OCI-LY1 (cell line): Measurements from ENCODE around the gene GNG4.

Experiments used
- H2AFZ ChIP-seq: fragments of 200-600 bp; sonication (generic), shearing (Covaris generic); 2 replicates; pipeline ENCODE4 v1.6.0; 2014; ENCODE audit warnings: antibody characterized with exemption, mild to moderate bottlenecking, low read length
- H3F3A ChIP-seq: fragments of 200-600 bp; sonication (generic), shearing (Covaris generic); 2 replicates; pipeline ENCODE4 v1.6.0; 2014; ENCODE audit warnings: mild to moderate bottlenecking, antibody characterized with exemption, low read length, moderate library complexity; ENCODE audit not compliant: insufficient read depth
- H3K27ac ChIP-seq: fragments of 200-600 bp; sonication (generic); 2 replicates; pipeline ENCODE4 v1.5.1; 2014; ENCODE audit warnings: low read length, mixed run types, mild to moderate bottlenecking, low read depth; ENCODE audit not compliant: poor library complexity, severe bottlenecking
- H3K27me3 ChIP-seq: fragments of 200-600 bp; sonication (generic); 2 replicates; pipeline ENCODE4 v1.6.0; 2014; ENCODE audit warnings: antibody characterized with exemption, mild to moderate bottlenecking, low read length, moderate library complexity; ENCODE audit not compliant: insufficient read depth
- H3K36me3 ChIP-seq: fragments of 200-600 bp; sonication (generic); 2 replicates; pipeline ENCODE4 v1.6.1; 2014; ENCODE audit warnings: mild to moderate bottlenecking, antibody characterized with exemption, low read length, moderate library complexity, mixed read lengths; ENCODE audit not compliant: insufficient read depth
- H3K4me1 ChIP-seq: fragments of 200-600 bp; sonication (generic); 2 replicates; pipeline ENCODE4 v1.5.1; 2014; ENCODE audit warnings: mild to moderate bottlenecking, low read length, moderate library complexity; ENCODE audit not compliant: insufficient read depth, severe bottlenecking
- H3K4me2 ChIP-seq: fragments of 200-600 bp; sonication (generic), shearing (Covaris generic); 2 replicates; pipeline ENCODE4 v1.6.1; 2014; ENCODE audit warnings: low read length
- H3K4me3 ChIP-seq: fragments of 200-600 bp; sonication (generic); 2 replicates; pipeline ENCODE4 v1.5.1; 2014; ENCODE audit warnings: low read length, low read depth, mild to moderate bottlenecking, mixed read lengths; ENCODE audit not compliant: poor library complexity, severe bottlenecking
- H3K79me2 ChIP-seq: fragments of 200-600 bp; shearing (Covaris generic); 2 replicates; pipeline ENCODE4 v1.6.1; 2016; ENCODE audit warnings: mixed run types, low read length, mixed read lengths; ENCODE audit not compliant: insufficient read depth
- H3K9ac ChIP-seq: fragments of 200-600 bp; sonication (generic), shearing (Covaris generic); 2 replicates; pipeline ENCODE4 v1.6.1; 2014; ENCODE audit warnings: mild to moderate bottlenecking, low read length, mixed read lengths
- H3K9me2 ChIP-seq: fragments of 200-600 bp; sonication (generic), shearing (Covaris generic); 2 replicates; pipeline ENCODE4 v1.6.1; 2014; ENCODE audit warnings: low read depth, mild to moderate bottlenecking, low read length, mixed read lengths
- H3K9me3 ChIP-seq: fragments of 200-600 bp; shearing (Covaris generic); 2 replicates; pipeline ENCODE4 v1.6.1; 2014; ENCODE audit warnings: low read length, mixed read lengths
- H4K20me1 ChIP-seq: fragments of 200-600 bp; sonication (generic), shearing (Covaris generic); 2 replicates; pipeline ENCODE4 v1.6.0; 2016; ENCODE audit warnings: mild to moderate bottlenecking, low read length; ENCODE audit not compliant: insufficient read depth
- EZH2 ChIP-seq: fragments of 200-600 bp; sonication (generic), shearing (Covaris generic); IDR thresholded peaks from 2 replicates; pipeline ENCODE4 v1.8.0; 2017; ENCODE audit warnings: borderline replicate concordance, mixed run types, mild to moderate bottlenecking, antibody characterized with exemption, low read length, moderate library complexity, mixed read lengths
- TF ChIP-seq, protein P1 (sequence below): fragments of 200-600 bp; sonication (generic), shearing (Covaris generic); IDR thresholded peaks from 2 replicates; pipeline ENCODE4 v1.5.1; 2017; ENCODE audit warnings: mild to moderate bottlenecking, antibody characterized with exemption, low read length, moderate library complexity, mixed read lengths

Gene GNG4

GRCh38 chr1:235644693-235645305, 4.8 kb downstream of the GNG4 start:
- H3K9ac ChIP-seq, result no peak overlapping the region
- no peak for TF ChIP-seq EZH2
- H2AFZ ChIP-seq, result no peak overlapping the region
- H3K9me2 ChIP-seq, result no peaks in the 10 kb centered on the region
- H3K27ac ChIP-seq, result no peak overlapping the region
- H3K4me2 ChIP-seq, result no peak overlapping the region
- H3K27me3 ChIP-seq, result no peaks in the 10 kb centered on the region
- H3K4me3 ChIP-seq, result no peak overlapping the region
- H3F3A ChIP-seq, result no peaks in the 10 kb centered on the region
- H3K4me1 ChIP-seq, result peaks cover 15% of the 10 kb centered on the region
- no peaks in the 10 kb centered on the region for H3K79me2 ChIP-seq
- H3K9me3 ChIP-seq, result no peaks in the 10 kb centered on the region
- H4K20me1 ChIP-seq, result no peaks in the 10 kb centered on the region
- H3K36me3 ChIP-seq, result no peaks in the 10 kb centered on the region

- Histone ChIP-seq H3K27ac (no peak overlapping the region), H3K9me3 (no peaks in the 10 kb centered on the region), H3K79me2 (no peaks in the 10 kb centered on the region), H3F3A (no peaks in the 10 kb centered on the region), H3K36me3 (no peaks in the 10 kb centered on the region), H4K20me1 (no peaks in the 10 kb centered on the region), H2AFZ (no peak overlapping the region), H3K4me2 (no peak overlapping the region), H3K9ac (no peak overlapping the region), H3K9me2 (no peaks in the 10 kb centered on the region), H3K4me3 (no peak overlapping the region), H3K27me3 (no peaks in the 10 kb centered on the region), H3K4me1 (peaks cover 15% of the 10 kb centered on the region)
- TF ChIP-seq, protein P1, sequence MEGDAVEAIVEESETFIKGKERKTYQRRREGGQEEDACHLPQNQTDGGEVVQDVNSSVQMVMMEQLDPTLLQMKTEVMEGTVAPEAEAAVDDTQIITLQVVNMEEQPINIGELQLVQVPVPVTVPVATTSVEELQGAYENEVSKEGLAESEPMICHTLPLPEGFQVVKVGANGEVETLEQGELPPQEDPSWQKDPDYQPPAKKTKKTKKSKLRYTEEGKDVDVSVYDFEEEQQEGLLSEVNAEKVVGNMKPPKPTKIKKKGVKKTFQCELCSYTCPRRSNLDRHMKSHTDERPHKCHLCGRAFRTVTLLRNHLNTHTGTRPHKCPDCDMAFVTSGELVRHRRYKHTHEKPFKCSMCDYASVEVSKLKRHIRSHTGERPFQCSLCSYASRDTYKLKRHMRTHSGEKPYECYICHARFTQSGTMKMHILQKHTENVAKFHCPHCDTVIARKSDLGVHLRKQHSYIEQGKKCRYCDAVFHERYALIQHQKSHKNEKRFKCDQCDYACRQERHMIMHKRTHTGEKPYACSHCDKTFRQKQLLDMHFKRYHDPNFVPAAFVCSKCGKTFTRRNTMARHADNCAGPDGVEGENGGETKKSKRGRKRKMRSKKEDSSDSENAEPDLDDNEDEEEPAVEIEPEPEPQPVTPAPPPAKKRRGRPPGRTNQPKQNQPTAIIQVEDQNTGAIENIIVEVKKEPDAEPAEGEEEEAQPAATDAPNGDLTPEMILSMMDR, result no peak
- TF ChIP-seq EZH2, result no peak
Measured at GRCh38 chr1:235643837-235644692, 5.5 kb downstream of the GNG4 start.

DNA sequence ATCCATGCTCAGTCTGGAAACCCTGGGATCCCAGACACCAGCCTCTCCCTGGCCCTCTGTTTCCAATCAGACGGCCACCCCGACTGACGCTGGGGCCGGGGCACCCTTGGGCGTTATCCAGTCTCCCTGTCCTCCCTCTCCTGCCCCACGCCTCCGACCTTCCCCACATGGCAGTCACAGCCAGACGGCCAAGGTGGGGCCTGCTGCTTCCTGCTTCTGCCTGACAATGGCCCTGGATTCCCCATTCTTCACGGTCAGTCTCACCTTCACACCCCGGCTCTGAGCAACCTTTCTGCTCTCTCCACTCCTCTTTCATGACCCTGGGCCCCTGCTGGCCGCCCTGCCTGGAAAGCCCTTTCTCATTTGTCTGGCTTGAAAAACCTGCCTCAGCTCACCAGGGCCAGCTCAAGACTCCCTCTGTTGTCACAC, 6.6 kb downstream of the GNG4 start:
- Histone ChIP-seq H3K4me3 (no peak overlapping the region), H3K27ac (no peak overlapping the region), H3K79me2 (no peaks in the 10 kb centered on the region), H3K36me3 (no peaks in the 10 kb centered on the region), H3K4me2 (no peak overlapping the region; the same call in 1 of the 2 replicates), H3K9me2 (no peaks in the 10 kb centered on the region), H3K9me3 (no peaks in the 10 kb centered on the region), H3K27me3 (no peaks in the 10 kb centered on the region), H4K20me1 (no peaks in the 10 kb centered on the region), H3K9ac (no peak overlapping the region), H3K4me1 (peaks cover 15% of the 10 kb centered on the region), H3F3A (no peaks in the 10 kb centered on the region), H2AFZ (no peak overlapping the region)
- TF ChIP-seq, protein P1, result no peak
- no peak for TF ChIP-seq EZH2
